GM08714 (cell line): ENCODE results near the gene MCUB.
"Not testable (repeated sequence)": the region's sequence is repeated elsewhere in the genome, so short reads cannot be mapped to it uniquely, and the experiment has no call there.

Source experiments
- H3K4me3 ChIP-seq: fragments of 200-500 bp; sonication (Bioruptor generic); 2 replicates; pipeline ENCODE4 v1.5.1; 2014; ENCODE audit warnings: mild to moderate bottlenecking, low read length, inconsistent platforms
- ZNF274 ChIP-seq: IDR thresholded peaks from 2 replicates; pipeline ENCODE4 v1.6.1; 2012; ENCODE audit warnings: mild to moderate bottlenecking, low read depth, low read length

MCUB gene, protein sequence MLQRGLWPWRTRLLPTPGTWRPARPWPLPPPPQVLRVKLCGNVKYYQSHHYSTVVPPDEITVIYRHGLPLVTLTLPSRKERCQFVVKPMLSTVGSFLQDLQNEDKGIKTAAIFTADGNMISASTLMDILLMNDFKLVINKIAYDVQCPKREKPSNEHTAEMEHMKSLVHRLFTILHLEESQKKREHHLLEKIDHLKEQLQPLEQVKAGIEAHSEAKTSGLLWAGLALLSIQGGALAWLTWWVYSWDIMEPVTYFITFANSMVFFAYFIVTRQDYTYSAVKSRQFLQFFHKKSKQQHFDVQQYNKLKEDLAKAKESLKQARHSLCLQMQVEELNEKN

DNA sequence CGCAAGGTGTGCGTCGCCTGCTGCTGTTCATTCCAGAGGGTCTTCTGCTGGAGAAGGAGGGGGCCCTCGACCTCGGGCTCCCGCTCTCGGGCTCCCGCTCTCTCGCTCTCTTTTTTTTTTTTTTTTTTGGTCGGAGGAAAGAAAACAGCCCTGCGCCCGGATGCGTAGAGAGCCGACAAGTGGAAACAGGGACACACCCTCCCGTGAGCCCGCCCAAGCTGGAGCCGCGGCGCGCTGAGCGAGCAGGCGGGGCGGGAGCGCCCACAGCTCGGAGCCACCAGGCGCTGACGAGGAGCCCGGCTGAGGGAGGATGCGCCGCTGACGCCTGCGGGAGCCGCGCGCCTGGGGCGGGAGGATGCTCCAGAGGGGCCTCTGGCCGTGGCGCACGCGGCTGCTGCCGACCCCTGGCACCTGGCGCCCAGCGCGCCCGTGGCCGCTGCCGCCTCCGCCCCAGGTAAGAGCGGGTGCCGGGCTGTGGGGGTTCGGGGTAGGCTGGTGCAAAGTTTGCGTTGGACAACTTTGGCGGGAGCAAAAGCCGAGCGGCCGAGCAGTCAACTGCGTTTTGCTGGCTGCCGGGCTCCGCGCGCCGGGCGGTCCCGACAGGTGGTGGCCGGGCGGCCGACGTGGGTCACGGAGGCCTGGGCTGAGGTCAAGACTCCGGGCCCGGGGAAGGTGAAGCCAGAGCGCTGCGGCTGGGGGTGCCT is at the start of gene MCUB:
MCUB (plus strand) TSS at position 264 of the 704 bp plus-strand sequence; CDS start at position 356, 92 bp downstream.
- TF ChIP-seq ZNF274 = no peak
- peak within 1 kb of the TSS; percentile 95 for H3K4me3 ChIP-seq

DNA sequence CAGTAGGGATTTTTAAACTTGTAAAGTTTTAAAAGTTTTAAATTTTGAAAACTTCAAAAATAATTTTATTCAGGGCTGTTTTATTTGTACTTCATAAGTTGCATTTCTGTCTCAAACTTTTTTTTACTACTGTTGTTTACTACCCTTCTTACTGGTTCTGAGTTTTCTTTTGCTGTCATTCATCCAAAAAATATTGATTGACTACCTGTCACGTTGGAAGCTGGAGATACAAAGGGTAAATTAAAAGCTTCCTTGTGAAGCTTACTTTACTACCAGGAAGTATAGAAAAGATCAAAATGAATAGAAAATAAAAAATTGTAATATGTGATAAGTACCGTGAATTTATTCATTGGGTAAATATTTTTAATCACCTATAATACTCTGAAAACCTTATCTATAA is 49.4 kb upstream of the MCUB start:
- no peak overlapping the region for H3K4me3 ChIP-seq
- no peak for TF ChIP-seq ZNF274

- no peak overlapping the region for H3K4me3 ChIP-seq
- no peak for TF ChIP-seq ZNF274
Measured at GRCh38 chr4:109511414-109511813, 48.6 kb upstream of the MCUB start.

DNA sequence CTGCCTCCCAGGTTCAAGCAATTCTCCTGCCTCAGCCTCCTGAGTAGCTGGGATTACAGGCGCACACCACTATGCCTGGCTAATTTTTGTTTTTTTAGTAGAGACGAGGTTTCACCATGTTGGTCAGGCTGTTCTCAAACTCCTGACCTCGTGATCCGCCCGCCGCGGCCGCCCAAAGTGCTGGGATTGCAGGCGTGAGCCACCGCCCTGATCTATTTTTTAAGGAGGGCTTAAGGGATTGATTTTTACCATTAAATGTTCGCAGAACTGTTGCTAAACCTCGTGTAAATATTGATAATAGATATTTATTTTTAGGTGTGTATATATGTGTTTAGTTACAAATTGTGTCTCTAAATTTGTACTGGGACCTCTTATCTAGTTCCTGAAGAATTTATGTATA is 46.7 kb upstream of the MCUB start:
- not testable (repeated sequence) for H3K4me3 ChIP-seq

DNA sequence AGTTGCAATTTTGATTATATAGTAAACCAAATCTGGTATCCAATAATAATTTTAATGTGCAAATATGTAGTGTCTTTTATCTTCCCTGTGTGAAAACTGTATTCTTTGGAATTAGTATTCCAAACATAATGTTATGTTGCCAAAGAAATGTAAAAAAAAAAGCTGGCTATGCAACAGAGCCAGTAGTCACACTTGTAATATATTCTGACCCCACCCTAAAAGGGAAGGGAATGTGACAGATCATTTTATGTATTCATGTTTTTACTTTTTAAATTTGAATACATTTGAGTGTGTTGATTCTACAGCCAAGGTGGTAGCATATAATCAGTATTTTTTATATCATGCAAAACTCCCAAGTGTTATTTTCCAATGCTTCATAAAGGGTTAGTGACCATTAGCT is 27.9 kb upstream of the MCUB start:
- no peak overlapping the region for H3K4me3 ChIP-seq
- TF ChIP-seq ZNF274 = no peak

- no peak for TF ChIP-seq ZNF274
- no peak overlapping the region for H3K4me3 ChIP-seq
Measured at GRCh38 chr4:109545401-109545800, 14.6 kb upstream of the MCUB start.

DNA sequence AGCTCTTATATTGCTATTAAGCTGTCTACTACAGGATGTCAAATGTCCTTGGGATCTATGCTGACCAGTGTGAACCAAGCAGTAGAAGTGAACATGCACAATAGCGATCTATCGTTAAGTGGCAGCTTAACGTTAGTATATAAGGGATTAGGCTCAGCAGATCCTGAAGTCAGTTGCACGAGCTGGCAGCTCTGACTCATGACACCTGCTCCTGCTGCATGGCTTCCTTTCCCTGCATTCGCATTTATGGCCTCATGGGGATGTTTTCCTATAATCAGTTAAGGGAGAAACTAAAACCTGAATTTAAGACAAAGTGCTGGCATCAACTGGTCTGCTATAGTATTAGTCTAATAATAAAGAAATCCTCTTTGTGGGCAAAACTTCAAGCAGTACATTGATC is 12.7 kb upstream of the MCUB start:
- H3K4me3 ChIP-seq = no peak overlapping the region
- TF ChIP-seq ZNF274 = no peak

DNA sequence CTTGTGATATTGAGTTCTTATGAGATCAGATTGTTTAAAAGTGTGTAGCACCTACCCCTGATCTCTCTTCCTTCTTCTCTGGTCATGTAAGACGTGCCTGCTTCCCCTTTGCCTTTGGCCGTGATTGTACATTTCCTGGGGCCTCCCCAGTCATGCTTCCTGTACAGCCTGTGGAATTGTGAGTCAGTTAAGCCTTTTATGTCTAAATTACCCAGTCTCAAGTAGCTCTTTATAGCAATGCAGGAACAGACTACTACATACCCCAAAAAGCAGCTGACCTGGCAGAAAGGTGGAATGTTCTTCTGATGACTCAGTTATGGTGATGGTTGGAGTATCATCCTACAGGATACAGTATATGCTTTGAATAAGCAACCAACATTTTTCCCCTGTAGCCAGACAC is 11.4 kb upstream of the MCUB start:
- H3K4me3 ChIP-seq = no peak overlapping the region

GRCh38 chr4:109552237-109552636 is 7.8 kb upstream of the MCUB start:
- TF ChIP-seq ZNF274 = no peak
- no peak overlapping the region for H3K4me3 ChIP-seq

More for the DNA sequence above, 11.4 kb upstream of the MCUB start:
- no peak for TF ChIP-seq ZNF274

DNA sequence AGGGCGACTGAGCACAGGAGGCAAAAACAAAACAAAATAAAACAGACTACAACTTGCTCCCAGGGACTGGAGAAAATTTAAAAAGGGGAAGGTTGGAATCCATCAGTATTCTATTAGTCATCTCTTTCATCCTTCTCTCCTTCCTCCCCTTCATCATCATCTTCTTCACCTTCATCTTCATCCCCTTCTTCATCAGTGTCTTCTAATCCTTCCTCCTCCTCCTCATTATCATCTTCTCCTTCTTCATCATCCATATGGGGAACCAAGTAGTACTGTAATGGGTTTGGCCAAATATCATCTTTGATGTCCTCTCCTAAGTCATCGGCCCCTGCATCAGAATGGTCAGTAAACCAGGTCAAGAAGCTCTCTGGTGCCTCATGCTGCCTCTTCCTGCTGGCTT is 6.9 kb upstream of the MCUB start:
- TF ChIP-seq ZNF274 = no peak

DNA sequence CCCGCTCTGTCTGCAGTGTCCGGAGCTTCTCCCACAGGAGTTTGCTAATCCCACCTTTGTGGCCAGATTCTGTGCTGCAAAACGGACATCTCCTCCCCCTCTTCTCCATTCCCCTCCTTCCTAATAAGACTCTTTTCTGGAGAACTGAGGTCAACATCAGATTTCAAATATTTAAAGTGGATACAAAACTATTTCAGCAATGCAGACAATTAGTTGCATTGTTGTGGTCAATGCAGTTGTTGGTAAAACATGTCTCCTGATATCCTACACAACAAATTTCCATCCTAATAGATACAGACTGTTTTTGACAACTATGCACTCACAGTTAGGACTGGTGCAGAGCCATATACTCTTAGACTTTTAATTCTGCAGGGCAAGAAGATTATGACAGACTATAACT is 5.1 kb upstream of the MCUB start:
- no peak for TF ChIP-seq ZNF274
- no peak overlapping the region for H3K4me3 ChIP-seq

More for the DNA sequence above, 6.9 kb upstream of the MCUB start:
- no peak overlapping the region for H3K4me3 ChIP-seq

GRCh38 chr4:109557433-109557832 is 2.6 kb upstream of the MCUB start:
- H3K4me3 ChIP-seq = no peak overlapping the region
- no peak for TF ChIP-seq ZNF274

- not testable (repeated sequence) for H3K4me3 ChIP-seq
Measured at GRCh38 chr4:109558095-109558494, 2.0 kb upstream of the MCUB start.

GRCh38 chr4:109559625-109559982 is 442 bp upstream of the MCUB start:
- peak overlapping the region; percentile 95 for H3K4me3 ChIP-seq
- TF ChIP-seq ZNF274 = no peak

- TF ChIP-seq ZNF274 = no peak
- H3K4me3 ChIP-seq = peak overlapping the region; percentile 95
Measured at GRCh38 chr4:109560687-109561461, 828 bp downstream of the MCUB start.
